PC-3 (cell line): Measurements from ENCODE around the gene HTD2. TPM values are rescaled to one million over a fixed set of nuclear protein-coding genes. Genes with fewer than 3 reads are reported as not detected.
A peak's percentile ranks its signal among the peaks of the same experiment; 100 is the strongest.
"Not testable (repeated sequence)": the region's sequence is repeated elsewhere in the genome, so short reads cannot be mapped to it uniquely, and the experiment has no call there.

ENCODE experiments used
- ATAC-seq: fragments of 200-7000 bp; cut with Tn5 transposase; 2 replicates; pipeline ENCODE4 v1.9.1; 2020; ENCODE audit warnings: mild to moderate bottlenecking, moderate library complexity
- BruUV-seq: library from RNA; stranded (reverse); fragments of 400-500 nt; replicated peaks from 2 replicates; lab custom pipeline; 2021; lab: Mats Ljungman, UMichigan
- CTCF ChIA-PET: fragments of 300-600 bp; sonication (Branson Sonifier 250); formaldehyde crosslinking; loops from one replicate; lab custom pipeline; 2022; ENCODE audit warnings: antibody characterized with exemption; lab: Charles Lee
- POLR2A ChIA-PET: fragments of 300-600 bp; sonication (Branson Sonifier 250); formaldehyde crosslinking; loops from one replicate; lab custom pipeline; 2022; ENCODE audit warnings: antibody characterized with exemption; ENCODE audit not compliant: unreplicated experiment; lab: Charles Lee
- DNase-seq: peaks from one replicate; pipeline ENCODE4 v3.0.0-alpha.2; 2015
- H2AFZ ChIP-seq: fragments of 300-600 bp; sonication (generic); 2 replicates; pipeline ENCODE4 v1.6.0; 2016; ENCODE audit warnings: antibody characterized with exemption, low read length
- H3F3A ChIP-seq: fragments of 300-600 bp; sonication (generic); one replicate; pipeline ENCODE4 v1.6.0; 2017; ENCODE audit warnings: antibody characterized with exemption, low read length, control low read depth, mild to moderate bottlenecking; ENCODE audit not compliant: unreplicated experiment
- H3K27ac ChIP-seq: fragments of 300-600 bp; sonication (generic); 2 replicates; pipeline ENCODE4 v1.5.1; 2016; ENCODE audit warnings: mild to moderate bottlenecking, low read length
- H3K27me3 ChIP-seq: fragments of 300-600 bp; sonication (generic); 2 replicates; pipeline ENCODE4 v1.6.1; 2016; ENCODE audit warnings: low read length, mixed read lengths
- H3K36me3 ChIP-seq: fragments of 300-600 bp; sonication (generic); 2 replicates; pipeline ENCODE4 v1.6.1; 2016; ENCODE audit warnings: low read depth, mixed run types, low read length, mixed read lengths
- H3K4me1 ChIP-seq: fragments of 300-600 bp; sonication (generic); 2 replicates; pipeline ENCODE4 v1.5.1; 2016; ENCODE audit warnings: low read length; ENCODE audit not compliant: insufficient read depth
- H3K4me2 ChIP-seq: fragments of 300-600 bp; sonication (generic); 2 replicates; pipeline ENCODE4 v1.6.0; 2016; ENCODE audit warnings: low read length
- H3K4me3 ChIP-seq: fragments of 300-600 bp; sonication (generic); 2 replicates; pipeline ENCODE4 v1.5.1; 2016; ENCODE audit warnings: mild to moderate bottlenecking, low read length, mixed read lengths
- H3K79me2 ChIP-seq: fragments of 300-600 bp; sonication (generic); 2 replicates; pipeline ENCODE4 v1.6.1; 2017; ENCODE audit warnings: low read length, mixed read lengths
- H3K9ac ChIP-seq: fragments of 300-600 bp; sonication (generic); 2 replicates; pipeline ENCODE4 v1.6.0; 2016; ENCODE audit warnings: mild to moderate bottlenecking, low read length
- H3K9me2 ChIP-seq: fragments of 300-600 bp; sonication (generic); replicated peaks from 2 replicates; pipeline ENCODE4 v1.6.1; 2016; ENCODE audit warnings: mixed run types, low read length, mixed read lengths
- H3K9me3 ChIP-seq: fragments of 300-600 bp; sonication (generic); 2 replicates; pipeline ENCODE4 v1.6.1; 2016; ENCODE audit warnings: low read length, mixed read lengths
- H4K20me1 ChIP-seq: fragments of 300-600 bp; sonication (generic); 2 replicates; pipeline ENCODE4 v1.6.1; 2016; ENCODE audit warnings: low read length, mixed read lengths
- CTCF ChIP-seq: fragments of 300-600 bp; sonication (generic); conservative IDR thresholded peaks from 2 replicates; pipeline ENCODE4 v1.5.1; 2017; ENCODE audit warnings: antibody characterized with exemption, low read depth, mild to moderate bottlenecking, low read length
- EZH2 ChIP-seq: fragments of 300-600 bp; sonication (generic); IDR thresholded peaks from one replicate; pipeline ENCODE4 v1.6.1; 2017; ENCODE audit warnings: antibody characterized with exemption, mild to moderate bottlenecking, low read length; ENCODE audit not compliant: unreplicated experiment
- EZH2phosphoT487 ChIP-seq: fragments of 300-600 bp; sonication (generic); IDR thresholded peaks from 2 replicates; pipeline ENCODE4 v1.6.1; 2018; ENCODE audit warnings: mild to moderate bottlenecking, antibody characterized with exemption, low read length, borderline replicate concordance
- intact Hi-C: fragments of 100-400 bp; cut with micrococcal nuclease; formaldehyde crosslinking; loops from 2 replicates; pipeline ENCODE4 v1.9.0; 2023
- total RNA-seq: library from RNA; depleted of rRNA; stranded (reverse); fragments of >200 nt; gene quantifications from 2 replicates; pipeline ENCODE4 v1.2.3, GENCODE V29; 2014

HTD2 gene
- total RNA-seq, 1 experiment from 2014 or later: 6.9 TPM

DNA sequence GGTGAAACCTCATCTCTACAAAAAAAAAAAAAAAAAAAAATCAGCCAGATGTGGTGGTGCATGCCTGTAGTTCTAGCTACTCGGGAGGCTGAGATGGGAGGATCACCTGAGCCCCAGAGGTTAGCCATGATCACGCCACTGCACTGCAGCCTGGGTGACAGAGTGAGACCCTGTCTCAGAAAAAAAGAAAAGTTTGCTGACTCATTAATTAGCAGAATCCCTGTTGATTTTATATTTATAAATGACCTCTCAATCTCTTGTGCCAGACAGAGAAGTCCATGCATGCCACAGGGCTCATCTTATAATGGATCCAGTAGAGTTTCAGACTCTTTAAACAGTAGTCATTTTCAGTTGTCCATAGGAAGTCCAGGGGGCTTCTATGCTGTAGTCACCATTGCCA is 35.8 kb upstream of the HTD2 start:
- TF ChIP-seq CTCF (no peak), EZH2phosphoT487 (no peak), EZH2 (no peak)
- BruUV-seq: no TSS peak
- no peaks in the 10 kb centered on the region for H3K9me3 ChIP-seq
- no peaks in the 10 kb centered on the region for H3K79me2 ChIP-seq
- CTCF ChIA-PET: no interaction called here
- H3K9ac ChIP-seq: no peak overlapping the region
- no peaks in the 10 kb centered on the region for H3K36me3 ChIP-seq
- intact Hi-C loops: loop anchor here (5.0 kb wide), 1 partner anchor 53 kb away; no protein-coding TSS in a partner anchor
- no peak overlapping the region for H2AFZ ChIP-seq
- no peak overlapping the region for H3K27ac ChIP-seq
- POLR2A ChIA-PET: no interaction called here
- no peaks in the 10 kb centered on the region for H3K9me2 ChIP-seq
- peaks cover 14% of the 10 kb centered on the region for H3K4me1 ChIP-seq
- H3K4me3 ChIP-seq: no peak overlapping the region
- no peak for DNase-seq
- H3K27me3 ChIP-seq: no peaks in the 10 kb centered on the region
- ATAC-seq: no peak
- H3F3A ChIP-seq: peaks cover 8% of the 10 kb centered on the region
- no peak overlapping the region for H3K4me2 ChIP-seq
- no peaks in the 10 kb centered on the region for H4K20me1 ChIP-seq

DNA sequence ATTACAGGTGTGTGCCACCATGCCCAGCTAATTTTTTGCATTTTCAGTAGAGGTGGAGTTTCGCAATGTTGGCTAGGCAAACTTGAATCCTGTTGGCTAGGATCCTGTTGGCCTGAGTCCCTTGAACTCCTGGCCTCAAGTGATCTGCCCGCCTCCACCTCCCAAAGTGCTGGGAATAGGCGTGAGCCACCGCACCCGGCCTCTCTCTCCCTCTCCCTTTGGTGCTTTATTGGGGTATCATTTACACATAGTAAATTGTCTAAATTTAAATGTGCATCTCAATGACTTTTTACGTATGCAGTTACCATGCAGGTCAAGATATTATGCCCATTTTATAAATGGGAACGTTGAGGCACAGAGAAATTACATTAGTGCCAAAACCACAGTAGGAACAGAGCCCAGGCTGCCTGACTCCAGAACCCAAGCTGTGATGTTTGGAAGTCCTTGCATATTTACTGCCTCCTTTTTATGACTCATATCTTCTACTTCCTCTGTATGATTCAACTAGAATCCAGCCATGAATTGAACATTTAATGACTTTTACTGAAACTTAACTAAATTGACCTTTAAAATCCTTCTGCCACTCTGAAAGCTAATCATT is 34.3 kb upstream of the HTD2 start:
- Histone ChIP-seq H2AFZ (no peak overlapping the region; the same call in 1 of the 2 replicates), H3K9me2 (no peaks in the 10 kb centered on the region), H3K9ac (peak overlapping the region; percentile 31; the same call in 1 of the 2 replicates), H3K79me2 (no peaks in the 10 kb centered on the region), H3K27ac (peak overlapping the region; percentile 79), H3K9me3 (no peaks in the 10 kb centered on the region), H3K4me2 (peak overlapping the region; percentile 74), H4K20me1 (no peaks in the 10 kb centered on the region), H3K4me1 (peaks cover 14% of the 10 kb centered on the region), H3K36me3 (no peaks in the 10 kb centered on the region), H3K4me3 (peak overlapping the region; percentile 37; the same call in 1 of the 2 replicates), H3F3A (peaks cover 8% of the 10 kb centered on the region), H3K27me3 (no peaks in the 10 kb centered on the region)
- CTCF ChIA-PET: interaction anchor here (0.7 kb wide), 1 partner anchor 1157 kb away, joined by 18 read pairs; no protein-coding TSS in a partner anchor
- POLR2A ChIA-PET: no interaction called here
- no peak for TF ChIP-seq EZH2
- no peak for TF ChIP-seq CTCF
- TF ChIP-seq EZH2phosphoT487: no peak
- peak; percentile 100 for ATAC-seq
- intact Hi-C loops: loop anchor here (5.0 kb wide), 1 partner anchor 55 kb away; no protein-coding TSS in a partner anchor
- peak; percentile 82 for DNase-seq
- no TSS peak for BruUV-seq

GRCh38 chr3:58272891-58273290 is 33.4 kb upstream of the HTD2 start:
- peak overlapping the region; percentile 31; the same call in 1 of the 2 replicates for H3K9ac ChIP-seq
- H3K4me1 ChIP-seq: peaks cover 14% of the 10 kb centered on the region
- H3K36me3 ChIP-seq: no peaks in the 10 kb centered on the region
- H3K4me3 ChIP-seq: no peak overlapping the region
- H2AFZ ChIP-seq: no peak overlapping the region
- TF ChIP-seq EZH2phosphoT487 (no peak), CTCF (no peak), EZH2 (no peak)
- BruUV-seq: no TSS peak
- ChIA-PET CTCF (no interaction called here), POLR2A (no interaction called here)
- DNase-seq (no peak), ATAC-seq (no peak)
- peak overlapping the region; percentile 74; the same call in 1 of the 2 replicates for H3K4me2 ChIP-seq
- H3K9me2 ChIP-seq: no peaks in the 10 kb centered on the region
- no peaks in the 10 kb centered on the region for H4K20me1 ChIP-seq
- peak overlapping the region; percentile 79 for H3K27ac ChIP-seq
- no peaks in the 10 kb centered on the region for H3K27me3 ChIP-seq
- peaks cover 8% of the 10 kb centered on the region for H3F3A ChIP-seq
- no peaks in the 10 kb centered on the region for H3K79me2 ChIP-seq
- H3K9me3 ChIP-seq: no peaks in the 10 kb centered on the region
- intact Hi-C loops: loop anchor here (5.0 kb wide), 1 partner anchor 56 kb away; no protein-coding TSS in a partner anchor

- H4K20me1 ChIP-seq, H3K27me3 ChIP-seq, H3K79me2 ChIP-seq, H2AFZ ChIP-seq, H3K9ac ChIP-seq, ATAC-seq, BruUV-seq, DNase-seq, H3K9me2 ChIP-seq, H3K36me3 ChIP-seq, H3K9me3 ChIP-seq, H3F3A ChIP-seq, H3K27ac ChIP-seq, POLR2A ChIA-PET, H3K4me2 ChIP-seq, H3K4me3 ChIP-seq, CTCF ChIA-PET: not testable (repeated sequence)
- H3K4me1 ChIP-seq: peaks cover 14% of the 10 kb centered on the region
- intact Hi-C loops: loop anchor here (5.0 kb wide), 1 partner anchor 56 kb away; no protein-coding TSS in a partner anchor
Observed at GRCh38 chr3:58273362-58273761, 33.0 kb upstream of the HTD2 start.
